GM15510 (cell line): Measurements from ENCODE around the gene PPP1R14D.

ENCODE experiments used
- POLR2A ChIP-seq: IDR thresholded peaks from 3 replicates; pipeline ENCODE4 v1.6.1; 2011; ENCODE audit warnings: borderline replicate concordance; ENCODE audit not compliant: insufficient read length; ENCODE audit errors: extremely low read depth

The PPP1R14D gene

GRCh38 chr15:40769274-40770146 lies 59.0 kb downstream of the PPP1R14D start, which contains the start of gene C15orf62:
TSS of gene C15orf62 (plus strand) at chr15:40769980. CDS start at chr15:40770496, 516 bp downstream.
- peak; percentile 20 for TF ChIP-seq POLR2A

- TF ChIP-seq POLR2A: no peak
Observed at GRCh38 chr15:40768521-40769273, 59.8 kb downstream of the PPP1R14D start.

- no peak for TF ChIP-seq POLR2A
Observed at GRCh38 chr15:40767838-40768500, 60.5 kb downstream of the PPP1R14D start.

- TF ChIP-seq POLR2A: no peak
Observed at GRCh38 chr15:40766906-40767837, 61.3 kb downstream of the PPP1R14D start.

- TF ChIP-seq POLR2A: no peak
Observed at GRCh38 chr15:40766194-40766815, 62.2 kb downstream of the PPP1R14D start.
